HG03520 (cell line): Measurements from ENCODE around the gene S100A16.
"Not testable (repeated sequence)": the region's sequence is repeated elsewhere in the genome, so short reads cannot be mapped to it uniquely, and the experiment has no call there.

Source experiments
- ATAC-seq: cut with Tn5 transposase; IDR thresholded peaks from one replicate; pipeline ENCODE4 v1.9.1; 2021; ENCODE audit warnings: mild to moderate bottlenecking, moderate library complexity; ENCODE audit not compliant: unreplicated experiment

Gene S100A16

DNA sequence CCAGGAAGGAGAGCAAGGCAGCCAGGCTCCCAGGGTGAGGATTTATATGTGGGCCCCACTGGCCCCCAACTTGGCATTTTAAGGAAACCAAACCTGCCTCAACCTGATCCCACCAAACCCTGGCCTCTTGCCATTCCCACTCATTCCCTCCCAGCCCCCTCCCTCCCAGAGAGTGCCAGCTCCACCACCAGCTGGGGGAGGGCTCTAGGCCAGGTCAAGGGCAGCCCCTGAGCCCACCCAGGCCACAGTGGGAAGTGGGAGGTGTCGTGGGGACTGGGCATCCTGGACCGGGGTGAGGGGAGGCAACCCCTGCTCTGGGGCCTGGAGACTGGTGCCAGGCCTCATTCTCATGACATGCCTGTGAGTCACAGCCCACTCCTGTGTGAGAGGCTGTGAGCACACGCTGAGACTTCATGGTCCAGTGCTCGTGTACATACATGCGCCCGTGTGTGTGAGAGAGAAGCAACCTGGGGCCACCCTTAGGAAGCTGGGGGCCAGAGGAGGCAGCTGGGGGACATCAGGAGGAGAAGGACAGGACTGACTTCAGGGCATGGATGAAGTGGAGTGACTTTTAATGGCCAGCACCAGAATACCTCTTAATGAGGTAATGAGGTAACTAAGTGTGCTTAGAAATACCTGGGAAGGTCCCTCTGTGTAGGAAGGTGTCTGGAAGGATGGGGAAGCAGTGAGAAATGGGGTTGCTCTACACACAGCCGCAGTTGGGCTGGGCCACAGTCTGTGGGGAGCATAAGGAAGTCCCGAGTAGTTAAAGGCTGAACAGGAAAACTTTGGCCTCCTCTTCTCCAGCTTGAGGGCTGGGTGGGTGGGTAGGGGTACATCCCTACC, 47.2 kb downstream of the S100A16 start, which contains the start of gene S100A2:
TSS of gene S100A2 (minus strand) at position 316 of the 846 bp plus-strand sequence. CDS start 1,967 bp downstream, outside the sequence.
- no peak for ATAC-seq

DNA sequence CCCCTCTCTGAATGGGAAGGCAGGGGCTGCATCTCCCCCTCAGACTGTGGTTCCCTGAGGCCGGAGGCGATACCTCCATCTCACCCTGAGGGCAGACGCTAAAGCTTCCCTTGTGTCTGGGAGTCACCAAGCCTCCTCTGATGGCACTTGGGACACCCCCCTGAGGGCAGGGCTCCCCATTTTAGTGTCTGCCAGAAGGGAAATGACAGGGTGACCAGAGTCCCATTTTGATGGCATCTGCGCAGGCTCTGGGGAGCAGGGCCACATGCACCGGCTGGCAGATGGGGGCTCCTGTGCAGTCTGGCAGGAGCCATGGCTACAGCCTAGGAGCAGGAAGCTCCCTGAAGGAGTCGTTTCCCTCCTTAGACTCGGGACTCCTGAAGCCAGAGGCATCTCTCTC, 48.9 kb downstream of the S100A16 start:
- no peak for ATAC-seq

DNA sequence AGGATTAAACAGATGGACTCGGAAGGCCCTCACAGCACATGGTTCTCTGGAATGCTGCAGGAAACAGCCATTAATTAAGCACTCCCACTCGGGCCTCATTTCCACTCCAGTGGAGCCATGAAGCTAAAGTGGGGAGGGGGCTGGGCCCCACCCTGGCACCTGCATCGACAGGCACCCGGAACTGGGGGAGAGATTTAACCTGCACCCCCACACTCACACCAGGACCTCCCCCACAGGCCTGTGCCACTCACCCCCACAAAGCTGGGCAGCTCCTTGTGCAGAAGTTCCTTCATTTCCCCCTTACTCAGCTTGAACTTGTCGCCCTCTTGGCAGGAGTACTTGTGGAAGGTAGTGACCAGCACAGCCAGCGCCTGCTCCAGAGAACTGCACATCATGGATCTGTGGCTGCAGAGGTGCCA, 49.4 kb downstream of the S100A16 start:
- ATAC-seq = no peak

DNA sequence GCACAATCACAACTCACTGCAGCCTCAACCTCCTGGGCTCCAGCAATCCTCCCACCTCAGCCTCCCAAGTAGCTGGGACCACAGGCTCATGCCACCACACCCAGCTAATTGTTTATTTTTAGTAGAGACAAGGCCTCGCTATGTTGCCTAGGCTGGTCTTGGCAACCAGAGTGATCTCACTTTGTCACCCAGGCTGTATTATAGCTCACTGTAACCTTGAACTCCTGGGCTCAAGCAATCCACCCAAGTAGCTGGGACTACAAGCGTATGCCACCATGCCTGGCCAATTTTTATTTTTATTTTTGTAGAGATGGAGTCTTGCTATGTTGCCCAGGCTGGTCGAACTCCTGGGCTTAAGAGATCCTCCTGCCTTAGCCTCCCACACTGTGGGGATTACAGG, 50.9 kb downstream of the S100A16 start:
- not testable (repeated sequence) for ATAC-seq

GRCh38 chr1:153561466-153561985, 51.4 kb downstream of the S100A16 start:
- ATAC-seq = no peak

DNA sequence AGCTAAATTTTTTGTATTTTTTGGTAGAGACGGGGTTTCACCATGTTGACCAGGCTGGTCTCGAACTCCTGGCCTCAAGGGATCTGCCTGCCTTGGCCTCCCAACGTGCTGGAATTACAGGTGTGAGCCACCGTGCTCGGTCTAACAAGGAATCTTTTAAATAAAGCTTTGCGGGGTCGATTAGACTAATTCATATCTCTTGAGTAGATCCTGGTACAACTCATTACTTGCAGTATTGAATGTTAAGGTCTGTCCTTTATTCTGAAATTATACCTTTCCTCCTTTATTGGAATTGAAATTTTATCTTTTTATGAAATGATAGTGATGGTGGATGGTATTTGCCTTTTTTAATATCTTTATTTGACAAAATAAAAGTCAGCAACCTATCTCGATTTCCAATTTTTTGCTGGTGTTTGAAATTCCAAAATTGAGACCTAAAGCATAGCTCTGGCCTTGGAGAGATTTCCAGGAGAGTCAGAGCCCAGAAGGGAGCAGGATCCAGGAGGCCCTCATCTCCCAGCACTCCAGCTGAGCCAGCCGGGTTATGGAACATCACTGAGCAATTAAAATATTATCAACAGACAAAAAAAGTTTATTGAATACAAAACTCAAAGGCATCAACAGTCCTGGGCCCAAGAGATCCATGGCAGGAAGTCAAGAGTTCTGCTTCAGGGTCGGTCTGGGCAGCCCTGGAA, 52.0 kb downstream of the S100A16 start:
- no peak for ATAC-seq

GRCh38 chr1:153560241-153560640, 52.7 kb downstream of the S100A16 start:
- ATAC-seq = no peak

DNA sequence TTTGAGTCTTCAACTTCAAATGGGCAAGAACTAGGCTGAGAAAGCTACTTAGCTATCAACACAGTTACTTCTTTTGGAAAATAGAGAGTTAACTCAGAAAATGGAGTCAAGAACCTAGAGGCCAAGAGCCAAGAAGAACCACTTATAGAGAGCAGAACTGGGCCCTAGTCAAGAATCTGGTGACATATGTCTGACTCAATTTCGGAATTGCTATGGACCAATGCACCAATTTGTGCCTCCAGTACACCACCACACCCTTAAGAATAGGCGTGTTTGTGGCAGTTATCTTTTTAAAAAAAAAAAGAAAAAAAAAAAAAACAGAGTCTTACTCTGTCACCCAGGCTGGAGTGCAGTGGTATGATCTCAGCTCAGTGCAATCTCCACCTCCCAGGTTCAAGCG, 55.1 kb downstream of the S100A16 start:
- ATAC-seq = no peak
